Gastrocnemius medialis (tissue), 4 donors: ENCODE data around the gene ZBTB6.

Experiments used
- CTCF ChIP-seq, 5 experiments: fragments of 450-650 bp in 3 of 5; fragments of 200-600 bp in 2 of 5; sonication (generic) in 2 of 5; IDR thresholded peaks in 4 of 5; conservative IDR thresholded peaks in 1 of 5; 1 replicate in 4 of 5; 2 replicates in 1 of 5; pipeline ENCODE4 v1.5.1; 2016 to 2019; ENCODE audit warnings: antibody characterized with exemption in 5 of 5, mild to moderate bottlenecking in 3 of 5, moderate library complexity in 3 of 5
- POLR2A ChIP-seq, 2 donors: fragments of 450-650 bp; IDR thresholded peaks; one replicate each; pipeline ENCODE4 v1.6.1; 2017; ENCODE audit warnings: antibody characterized with exemption in 2 of 2, mild to moderate bottlenecking in 2 of 2, moderate library complexity in 2 of 2

GRCh38 chr9:122883125-122883524 lies 30.0 kb downstream of the ZBTB6 start:
- TF ChIP-seq CTCF (IDR thresholded peaks at IDR 0.05 in 4 of 5, conservative IDR thresholded peaks at IDR 0.05 in 1 of 5) (no peak), POLR2A (IDR thresholded peaks at IDR 0.05) (no peak)
